Activated B cell treated with CpG ODN at 0.5 μM for 24 hours (primary cell): ENCODE results near the gene CNIH3. TPM values are rescaled to one million over a fixed set of nuclear protein-coding genes. Genes with fewer than 3 reads are reported as not detected.

Experiments
- ATAC-seq: fragments of 200-7000 bp; cut with Tn5 transposase; one replicate; pipeline ENCODE4 v1.10.0; 2021; ENCODE audit warnings: low read depth, mild to moderate bottlenecking, moderate library complexity
- CTCF ChIA-PET: fragments of 350-600 bp; sonication (Branson Sonifier 250); formaldehyde crosslinking; loops from one replicate; lab custom pipeline; 2021; ENCODE audit warnings: antibody characterized with exemption; lab: Charles Lee
- POLR2A ChIA-PET: fragments of 350-600 bp; sonication (Branson Sonifier 250); formaldehyde crosslinking; loops from one replicate; lab custom pipeline; 2021; ENCODE audit warnings: antibody characterized with exemption; lab: Charles Lee
- DNase-seq: peaks from one replicate; pipeline ENCODE4 v3.0.0; 2022
- H3K27ac Mint-ChIP-seq: one replicate; pipeline ENCODE4 v1.8.0; 2020; ENCODE audit warnings: mixed read lengths
- H3K27me3 Mint-ChIP-seq: one replicate; pipeline ENCODE4 v1.8.0; 2021; ENCODE audit warnings: mixed read lengths
- H3K36me3 Mint-ChIP-seq: one replicate; pipeline ENCODE4 v1.8.0; 2021; ENCODE audit warnings: low read depth, mixed read lengths
- H3K4me1 Mint-ChIP-seq: one replicate; pipeline ENCODE4 v1.8.0; 2021; ENCODE audit warnings: mixed read lengths
- H3K4me3 Mint-ChIP-seq: one replicate; pipeline ENCODE4 v1.8.0; 2020; ENCODE audit warnings: mild to moderate bottlenecking, mixed read lengths
- H3K9me3 Mint-ChIP-seq: one replicate; pipeline ENCODE4 v1.8.0; 2020; ENCODE audit warnings: mixed read lengths
- intact Hi-C: fragments of 100-400 bp; cut with micrococcal nuclease; formaldehyde crosslinking; loops from one replicate; pipeline ENCODE4 v1.15.1; 2024
- total RNA-seq: library from RNA; stranded (reverse); gene quantifications from 2 replicates; pipeline ENCODE4 v1.2.3, GENCODE V29; 2022
- TF ChIP-seq, protein P1 (sequence below): fragments of 200-600 bp; IDR thresholded peaks from one replicate; pipeline ENCODE4 v1.8.0; 2022; ENCODE audit warnings: antibody characterized with exemption, mild to moderate bottlenecking

Gene CNIH3
- total RNA-seq, 1 donor from 2014 or later: 1.8 TPM

DNA sequence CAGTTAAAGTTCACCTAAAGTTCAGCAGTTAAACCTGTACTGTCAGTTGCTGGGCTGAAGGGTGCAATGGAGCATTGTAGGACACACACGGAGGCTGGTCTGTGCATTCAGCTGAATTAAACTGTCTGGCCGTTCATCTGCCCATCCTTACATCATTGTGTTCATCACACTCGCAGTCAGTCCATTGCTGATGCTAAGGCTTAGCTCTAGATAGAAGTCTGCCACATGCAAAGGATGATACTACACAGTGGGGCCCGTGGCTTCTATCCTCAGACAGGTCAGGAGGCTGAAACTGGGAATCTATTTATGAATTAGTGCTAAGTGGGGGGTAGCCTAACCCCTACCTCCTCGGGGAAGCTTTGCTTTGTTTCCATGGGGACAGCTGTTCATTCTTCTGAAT, 60.4 kb downstream of the CNIH3 start:
- CTCF ChIA-PET: no interaction called here

DNA sequence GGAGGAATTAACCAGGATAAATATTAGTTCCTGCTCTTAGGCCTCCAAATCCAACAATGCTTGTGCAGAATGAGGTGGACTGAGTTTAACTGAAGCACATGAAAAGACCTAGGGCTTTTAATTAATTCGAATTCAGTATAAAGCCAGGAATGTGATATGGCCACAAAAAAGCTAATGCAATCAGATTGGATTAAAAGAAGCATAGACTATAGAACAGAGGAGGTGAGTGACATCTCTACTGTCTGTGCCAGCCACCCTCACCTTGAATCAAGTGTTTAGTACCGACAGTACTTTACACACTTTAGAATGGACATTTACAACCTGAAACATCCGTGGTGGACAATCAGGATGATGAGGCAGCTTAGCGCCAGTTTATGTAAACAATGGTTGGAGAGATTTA, 62.1 kb downstream of the CNIH3 start:
- ChIA-PET POLR2A (no interaction called here), CTCF (no interaction called here)
- Mint-ChIP-seq H3K27me3 (peaks cover 3% of the 10 kb centered on the region), H3K27ac (no peak overlapping the region), H3K36me3 (no peaks in the 10 kb centered on the region), H3K9me3 (no peaks in the 10 kb centered on the region), H3K4me1 (no peaks in the 10 kb centered on the region), H3K4me3 (no peak overlapping the region)
- intact Hi-C loops: no loop called here
- ATAC-seq: no peak
- DNase-seq: no peak
- TF ChIP-seq, protein P1, sequence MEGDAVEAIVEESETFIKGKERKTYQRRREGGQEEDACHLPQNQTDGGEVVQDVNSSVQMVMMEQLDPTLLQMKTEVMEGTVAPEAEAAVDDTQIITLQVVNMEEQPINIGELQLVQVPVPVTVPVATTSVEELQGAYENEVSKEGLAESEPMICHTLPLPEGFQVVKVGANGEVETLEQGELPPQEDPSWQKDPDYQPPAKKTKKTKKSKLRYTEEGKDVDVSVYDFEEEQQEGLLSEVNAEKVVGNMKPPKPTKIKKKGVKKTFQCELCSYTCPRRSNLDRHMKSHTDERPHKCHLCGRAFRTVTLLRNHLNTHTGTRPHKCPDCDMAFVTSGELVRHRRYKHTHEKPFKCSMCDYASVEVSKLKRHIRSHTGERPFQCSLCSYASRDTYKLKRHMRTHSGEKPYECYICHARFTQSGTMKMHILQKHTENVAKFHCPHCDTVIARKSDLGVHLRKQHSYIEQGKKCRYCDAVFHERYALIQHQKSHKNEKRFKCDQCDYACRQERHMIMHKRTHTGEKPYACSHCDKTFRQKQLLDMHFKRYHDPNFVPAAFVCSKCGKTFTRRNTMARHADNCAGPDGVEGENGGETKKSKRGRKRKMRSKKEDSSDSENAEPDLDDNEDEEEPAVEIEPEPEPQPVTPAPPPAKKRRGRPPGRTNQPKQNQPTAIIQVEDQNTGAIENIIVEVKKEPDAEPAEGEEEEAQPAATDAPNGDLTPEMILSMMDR: no peak

More for the DNA sequence above, 60.4 kb downstream of the CNIH3 start:
- no peak overlapping the region for H3K4me3 Mint-ChIP-seq
- TF ChIP-seq, protein P1: no peak
- ATAC-seq (no peak), DNase-seq (no peak)
- POLR2A ChIA-PET: no interaction called here
- no peaks in the 10 kb centered on the region for H3K36me3 Mint-ChIP-seq
- H3K4me1 Mint-ChIP-seq: no peaks in the 10 kb centered on the region
- H3K27ac Mint-ChIP-seq: no peak overlapping the region
- intact Hi-C loops: no loop called here
- H3K27me3 Mint-ChIP-seq: peaks cover 3% of the 10 kb centered on the region
- no peaks in the 10 kb centered on the region for H3K9me3 Mint-ChIP-seq

DNA sequence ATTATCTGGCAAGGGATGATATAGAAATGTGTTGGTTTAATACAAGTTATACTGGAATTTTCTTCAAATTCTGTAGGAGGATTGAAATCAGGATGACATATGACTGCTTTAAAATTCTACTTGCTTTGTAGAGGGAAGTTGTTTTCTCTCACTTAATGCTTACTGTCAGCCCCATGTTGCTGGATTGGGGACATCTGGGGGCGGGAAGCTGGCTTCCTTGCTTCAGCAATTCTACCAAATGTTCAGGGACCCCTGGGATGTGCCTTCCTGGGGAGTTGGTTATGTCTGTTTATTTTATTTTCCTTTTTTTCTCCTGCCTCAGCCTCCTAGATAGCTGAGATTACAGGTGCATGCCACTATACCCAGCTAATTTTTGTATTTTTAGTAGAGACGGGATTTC, 63.5 kb downstream of the CNIH3 start:
- no peak overlapping the region for H3K4me3 Mint-ChIP-seq
- ChIA-PET POLR2A (no interaction called here), CTCF (no interaction called here)
- H3K36me3 Mint-ChIP-seq: no peaks in the 10 kb centered on the region
- H3K27me3 Mint-ChIP-seq: no peaks in the 10 kb centered on the region
- H3K4me1 Mint-ChIP-seq: no peaks in the 10 kb centered on the region
- ATAC-seq (no peak), DNase-seq (no peak)
- TF ChIP-seq, protein P1: no peak
- intact Hi-C loops: no loop called here
- no peak overlapping the region for H3K27ac Mint-ChIP-seq
- H3K9me3 Mint-ChIP-seq: no peaks in the 10 kb centered on the region

DNA sequence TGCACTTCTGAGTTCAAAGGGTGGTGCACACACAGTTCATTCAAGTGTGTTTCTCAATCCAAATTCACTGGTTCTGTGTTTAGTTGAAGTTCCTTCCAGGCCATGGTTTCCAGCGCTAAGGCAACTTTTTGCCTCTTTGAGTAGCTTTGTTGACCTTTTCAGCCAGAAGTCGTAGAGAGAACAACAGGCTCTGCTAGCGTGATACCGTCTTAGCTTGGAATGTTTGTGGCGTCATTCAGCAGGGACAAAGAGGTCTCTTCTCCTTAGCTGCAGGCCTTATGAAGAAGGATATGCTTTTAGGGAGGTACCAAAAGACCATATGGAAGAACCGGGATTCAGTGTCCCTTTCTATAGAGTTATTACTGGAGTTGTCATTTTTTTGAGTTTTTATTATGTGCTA, 65.7 kb downstream of the CNIH3 start:
- Mint-ChIP-seq H3K9me3 (no peaks in the 10 kb centered on the region), H3K36me3 (no peaks in the 10 kb centered on the region), H3K4me1 (no peaks in the 10 kb centered on the region), H3K27me3 (no peaks in the 10 kb centered on the region), H3K4me3 (no peak overlapping the region), H3K27ac (no peak overlapping the region)
- DNase-seq (no peak), ATAC-seq (no peak)
- ChIA-PET CTCF (no interaction called here), POLR2A (no interaction called here)
- intact Hi-C loops: no loop called here
- TF ChIP-seq, protein P1: no peak

DNA sequence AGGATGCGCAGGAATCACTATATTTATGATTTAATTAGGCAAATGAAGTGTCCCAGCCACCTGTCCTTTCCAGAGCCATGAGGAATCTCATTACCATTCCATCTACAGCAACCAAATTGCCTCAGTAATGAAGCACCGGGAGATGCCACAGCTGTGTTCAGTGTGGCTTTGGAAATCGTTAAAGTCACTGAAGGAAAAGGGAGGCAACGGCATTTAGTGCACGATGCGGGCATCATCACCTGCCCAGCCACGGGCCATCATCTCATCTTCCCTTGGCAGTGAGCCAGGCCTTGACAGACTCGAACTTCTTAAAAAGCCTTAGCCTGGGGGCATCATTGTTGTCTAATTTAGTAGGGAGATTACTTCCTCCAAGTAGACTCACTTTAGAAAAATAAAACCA, 67.8 kb downstream of the CNIH3 start:
- Mint-ChIP-seq H3K27me3 (no peaks in the 10 kb centered on the region), H3K4me1 (no peaks in the 10 kb centered on the region), H3K9me3 (no peaks in the 10 kb centered on the region), H3K4me3 (no peak overlapping the region), H3K27ac (no peak overlapping the region), H3K36me3 (no peaks in the 10 kb centered on the region)
- CTCF ChIA-PET: no interaction called here
- ATAC-seq (no peak), DNase-seq (no peak)
- intact Hi-C loops: no loop called here
- TF ChIP-seq, protein P1: no peak
- POLR2A ChIA-PET: no interaction called here
